Hepatocyte (in vitro differentiated cells): ENCODE data around the gene ANGPTL8.

Experiments used
- EZH2phosphoT487 ChIP-seq: fragments of 200-600 bp; sonication (generic); IDR thresholded peaks from one replicate; pipeline ENCODE4 v1.6.1; 2018; ENCODE audit warnings: antibody characterized with exemption, mild to moderate bottlenecking, low read depth, moderate library complexity; ENCODE audit not compliant: unreplicated experiment, severe bottlenecking
- TF ChIP-seq, protein P1 (sequence below): fragments of 200-600 bp; sonication (generic); IDR thresholded peaks from 2 replicates; pipeline ENCODE4 v1.5.1; 2016; ENCODE audit warnings: antibody characterized with exemption, mild to moderate bottlenecking; ENCODE audit not compliant: poor library complexity

DNA sequence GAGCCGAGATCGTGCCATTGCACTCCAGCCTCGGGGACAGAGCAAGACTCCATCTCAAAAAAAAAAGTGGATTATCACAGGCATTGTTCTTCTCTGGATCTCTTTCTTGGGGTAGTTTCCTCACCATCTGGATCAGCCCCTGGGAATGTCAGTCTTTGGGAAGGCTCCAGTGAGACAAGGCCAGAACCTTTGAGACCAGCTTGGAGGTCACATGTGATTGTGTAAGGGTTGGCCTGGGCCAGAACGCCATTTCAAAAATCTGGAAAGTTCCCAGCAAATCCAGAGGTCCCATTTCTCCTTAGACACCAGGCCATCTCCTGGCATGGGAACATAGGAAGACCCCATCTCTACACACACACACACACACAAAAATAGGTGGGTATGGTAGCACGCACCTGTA lies 14.2 kb upstream of the ANGPTL8 start:
- TF ChIP-seq, protein P1, sequence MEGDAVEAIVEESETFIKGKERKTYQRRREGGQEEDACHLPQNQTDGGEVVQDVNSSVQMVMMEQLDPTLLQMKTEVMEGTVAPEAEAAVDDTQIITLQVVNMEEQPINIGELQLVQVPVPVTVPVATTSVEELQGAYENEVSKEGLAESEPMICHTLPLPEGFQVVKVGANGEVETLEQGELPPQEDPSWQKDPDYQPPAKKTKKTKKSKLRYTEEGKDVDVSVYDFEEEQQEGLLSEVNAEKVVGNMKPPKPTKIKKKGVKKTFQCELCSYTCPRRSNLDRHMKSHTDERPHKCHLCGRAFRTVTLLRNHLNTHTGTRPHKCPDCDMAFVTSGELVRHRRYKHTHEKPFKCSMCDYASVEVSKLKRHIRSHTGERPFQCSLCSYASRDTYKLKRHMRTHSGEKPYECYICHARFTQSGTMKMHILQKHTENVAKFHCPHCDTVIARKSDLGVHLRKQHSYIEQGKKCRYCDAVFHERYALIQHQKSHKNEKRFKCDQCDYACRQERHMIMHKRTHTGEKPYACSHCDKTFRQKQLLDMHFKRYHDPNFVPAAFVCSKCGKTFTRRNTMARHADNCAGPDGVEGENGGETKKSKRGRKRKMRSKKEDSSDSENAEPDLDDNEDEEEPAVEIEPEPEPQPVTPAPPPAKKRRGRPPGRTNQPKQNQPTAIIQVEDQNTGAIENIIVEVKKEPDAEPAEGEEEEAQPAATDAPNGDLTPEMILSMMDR = no peak
- TF ChIP-seq EZH2phosphoT487 = no peak
